Activated T-helper 9 cell treated with anti-CD3 and anti-CD28 coated beads, Interleukin-2, amount 50 U/mL, for 16 hours (primary cell): ENCODE results near the gene DYSF.

Experiments used
- DNase-seq: peaks from one replicate; pipeline ENCODE4 v3.0.0-alpha.2; 2020; ENCODE audit warnings: low read depth

DYSF gene

GRCh38 chr2:71554028-71554705 lies 100.8 kb downstream of the DYSF start:
- no peak for DNase-seq

GRCh38 chr2:71554706-71555056 lies 101.3 kb downstream of the DYSF start:
- DNase-seq: no peak

GRCh38 chr2:71555798-71556454 lies 102.6 kb downstream of the DYSF start:
- no peak for DNase-seq

GRCh38 chr2:71556692-71557250 lies 103.4 kb downstream of the DYSF start:
- no peak for DNase-seq

GRCh38 chr2:71557321-71557720 lies 104.0 kb downstream of the DYSF start:
- DNase-seq: no peak

GRCh38 chr2:71558300-71559051 lies 105.1 kb downstream of the DYSF start:
- no peak for DNase-seq

GRCh38 chr2:71559080-71559827 lies 105.9 kb downstream of the DYSF start:
- no peak for DNase-seq

GRCh38 chr2:71559828-71560637 lies 106.7 kb downstream of the DYSF start:
- no peak for DNase-seq

- DNase-seq: no peak
Measured at GRCh38 chr2:71560638-71561011, 107.3 kb downstream of the DYSF start.

- DNase-seq: no peak
Measured at GRCh38 chr2:71561441-71562267, 108.3 kb downstream of the DYSF start.

- DNase-seq: no peak
Measured at GRCh38 chr2:71562518-71562917, 109.2 kb downstream of the DYSF start.

GRCh38 chr2:71563872-71564271 lies 110.5 kb downstream of the DYSF start:
- no peak for DNase-seq

GRCh38 chr2:71564361-71564760 lies 111.0 kb downstream of the DYSF start:
- DNase-seq: no peak

- DNase-seq: no peak
Measured at GRCh38 chr2:71564790-71565189, 111.4 kb downstream of the DYSF start.

GRCh38 chr2:71566372-71566771 lies 113.0 kb downstream of the DYSF start:
- DNase-seq: no peak

- DNase-seq: no peak
Measured at GRCh38 chr2:71567625-71568024, 114.3 kb downstream of the DYSF start.

- no peak for DNase-seq
Measured at GRCh38 chr2:71568103-71568502, 114.7 kb downstream of the DYSF start.

GRCh38 chr2:71570511-71570910 lies 117.2 kb downstream of the DYSF start:
- no peak for DNase-seq

- DNase-seq: no peak
Measured at GRCh38 chr2:71570951-71571460, 117.6 kb downstream of the DYSF start.

- DNase-seq: no peak
Measured at GRCh38 chr2:71571945-71572344, 118.6 kb downstream of the DYSF start.
